PC-3 (cell line): ENCODE measurements around the gene DIAPH3. TPM values are rescaled to one million over a fixed set of nuclear protein-coding genes. Genes with fewer than 3 reads are reported as not detected.

Experiments used
- ATAC-seq: fragments of 200-7000 bp; cut with Tn5 transposase; 2 replicates; pipeline ENCODE4 v1.9.1; 2020; ENCODE audit warnings: mild to moderate bottlenecking, moderate library complexity
- BruUV-seq: library from RNA; stranded (reverse); fragments of 400-500 nt; replicated peaks from 2 replicates; lab custom pipeline; 2021; lab: Mats Ljungman, UMichigan
- CTCF ChIA-PET: fragments of 300-600 bp; sonication (Branson Sonifier 250); formaldehyde crosslinking; loops from one replicate; lab custom pipeline; 2022; ENCODE audit warnings: antibody characterized with exemption; lab: Charles Lee
- POLR2A ChIA-PET: fragments of 300-600 bp; sonication (Branson Sonifier 250); formaldehyde crosslinking; loops from one replicate; lab custom pipeline; 2022; ENCODE audit warnings: antibody characterized with exemption; ENCODE audit not compliant: unreplicated experiment; lab: Charles Lee
- DNase-seq: peaks from one replicate; pipeline ENCODE4 v3.0.0-alpha.2; 2015
- H2AFZ ChIP-seq: fragments of 300-600 bp; sonication (generic); 2 replicates; pipeline ENCODE4 v1.6.0; 2016; ENCODE audit warnings: antibody characterized with exemption, low read length
- H3F3A ChIP-seq: fragments of 300-600 bp; sonication (generic); one replicate; pipeline ENCODE4 v1.6.0; 2017; ENCODE audit warnings: antibody characterized with exemption, low read length, control low read depth, mild to moderate bottlenecking; ENCODE audit not compliant: unreplicated experiment
- H3K27ac ChIP-seq: fragments of 300-600 bp; sonication (generic); 2 replicates; pipeline ENCODE4 v1.5.1; 2016; ENCODE audit warnings: mild to moderate bottlenecking, low read length
- H3K27me3 ChIP-seq: fragments of 300-600 bp; sonication (generic); 2 replicates; pipeline ENCODE4 v1.6.1; 2016; ENCODE audit warnings: low read length, mixed read lengths
- H3K36me3 ChIP-seq: fragments of 300-600 bp; sonication (generic); 2 replicates; pipeline ENCODE4 v1.6.1; 2016; ENCODE audit warnings: low read depth, mixed run types, low read length, mixed read lengths
- H3K4me1 ChIP-seq: fragments of 300-600 bp; sonication (generic); 2 replicates; pipeline ENCODE4 v1.5.1; 2016; ENCODE audit warnings: low read length; ENCODE audit not compliant: insufficient read depth
- H3K4me2 ChIP-seq: fragments of 300-600 bp; sonication (generic); 2 replicates; pipeline ENCODE4 v1.6.0; 2016; ENCODE audit warnings: low read length
- H3K4me3 ChIP-seq: fragments of 300-600 bp; sonication (generic); 2 replicates; pipeline ENCODE4 v1.5.1; 2016; ENCODE audit warnings: mild to moderate bottlenecking, low read length, mixed read lengths
- H3K79me2 ChIP-seq: fragments of 300-600 bp; sonication (generic); 2 replicates; pipeline ENCODE4 v1.6.1; 2017; ENCODE audit warnings: low read length, mixed read lengths
- H3K9ac ChIP-seq: fragments of 300-600 bp; sonication (generic); 2 replicates; pipeline ENCODE4 v1.6.0; 2016; ENCODE audit warnings: mild to moderate bottlenecking, low read length
- H3K9me2 ChIP-seq: fragments of 300-600 bp; sonication (generic); replicated peaks from 2 replicates; pipeline ENCODE4 v1.6.1; 2016; ENCODE audit warnings: mixed run types, low read length, mixed read lengths
- H3K9me3 ChIP-seq: fragments of 300-600 bp; sonication (generic); 2 replicates; pipeline ENCODE4 v1.6.1; 2016; ENCODE audit warnings: low read length, mixed read lengths
- H4K20me1 ChIP-seq: fragments of 300-600 bp; sonication (generic); 2 replicates; pipeline ENCODE4 v1.6.1; 2016; ENCODE audit warnings: low read length, mixed read lengths
- EZH2 ChIP-seq: fragments of 300-600 bp; sonication (generic); IDR thresholded peaks from one replicate; pipeline ENCODE4 v1.6.1; 2017; ENCODE audit warnings: antibody characterized with exemption, mild to moderate bottlenecking, low read length; ENCODE audit not compliant: unreplicated experiment
- EZH2phosphoT487 ChIP-seq: fragments of 300-600 bp; sonication (generic); IDR thresholded peaks from 2 replicates; pipeline ENCODE4 v1.6.1; 2018; ENCODE audit warnings: mild to moderate bottlenecking, antibody characterized with exemption, low read length, borderline replicate concordance
- intact Hi-C: fragments of 100-400 bp; cut with micrococcal nuclease; formaldehyde crosslinking; loops from 2 replicates; pipeline ENCODE4 v1.9.0; 2023
- total RNA-seq: library from RNA; depleted of rRNA; stranded (reverse); fragments of >200 nt; gene quantifications from 2 replicates; pipeline ENCODE4 v1.2.3, GENCODE V29; 2014
- TF ChIP-seq, protein P1 (sequence below): fragments of 300-600 bp; sonication (generic); conservative IDR thresholded peaks from 2 replicates; pipeline ENCODE4 v1.5.1; 2017; ENCODE audit warnings: antibody characterized with exemption, low read depth, mild to moderate bottlenecking, low read length

Gene DIAPH3
- total RNA-seq, 1 experiment from 2014 or later, result 7.6 TPM

DNA sequence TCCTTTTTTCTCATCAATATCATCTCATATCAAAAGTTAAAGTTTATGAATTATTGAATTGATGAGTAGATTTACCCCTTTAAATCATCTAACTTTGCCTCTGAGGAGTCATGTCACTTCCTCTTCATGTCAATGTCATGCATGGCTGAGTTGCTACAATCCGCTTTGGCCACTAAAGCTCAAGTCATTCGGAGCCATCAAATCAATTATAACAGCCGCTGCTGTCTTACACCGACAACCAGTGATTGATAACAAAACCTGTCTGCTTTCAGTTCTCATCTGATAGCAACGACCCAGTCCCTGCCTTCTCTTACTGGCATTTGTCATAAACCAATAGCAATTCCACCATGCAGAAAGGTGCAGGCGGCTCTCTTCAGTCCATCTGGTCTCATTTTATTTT is 429.3 kb downstream of the DIAPH3 start:
- CTCF ChIA-PET, result no interaction called here

GRCh38 chr13:59733744-59734143 is 430.0 kb downstream of the DIAPH3 start:
- no peak overlapping the region for H2AFZ ChIP-seq
- H3K36me3 ChIP-seq, result no peaks in the 10 kb centered on the region
- no peaks in the 10 kb centered on the region for H3K9me3 ChIP-seq
- no peak overlapping the region for H3K27ac ChIP-seq
- POLR2A ChIA-PET, result no interaction called here
- no peaks in the 10 kb centered on the region for H3F3A ChIP-seq
- intact Hi-C loops, result no loop called here
- DNase-seq, result no peak
- CTCF ChIA-PET, result no interaction called here
- H3K9ac ChIP-seq, result no peak overlapping the region
- TF ChIP-seq, protein P1, sequence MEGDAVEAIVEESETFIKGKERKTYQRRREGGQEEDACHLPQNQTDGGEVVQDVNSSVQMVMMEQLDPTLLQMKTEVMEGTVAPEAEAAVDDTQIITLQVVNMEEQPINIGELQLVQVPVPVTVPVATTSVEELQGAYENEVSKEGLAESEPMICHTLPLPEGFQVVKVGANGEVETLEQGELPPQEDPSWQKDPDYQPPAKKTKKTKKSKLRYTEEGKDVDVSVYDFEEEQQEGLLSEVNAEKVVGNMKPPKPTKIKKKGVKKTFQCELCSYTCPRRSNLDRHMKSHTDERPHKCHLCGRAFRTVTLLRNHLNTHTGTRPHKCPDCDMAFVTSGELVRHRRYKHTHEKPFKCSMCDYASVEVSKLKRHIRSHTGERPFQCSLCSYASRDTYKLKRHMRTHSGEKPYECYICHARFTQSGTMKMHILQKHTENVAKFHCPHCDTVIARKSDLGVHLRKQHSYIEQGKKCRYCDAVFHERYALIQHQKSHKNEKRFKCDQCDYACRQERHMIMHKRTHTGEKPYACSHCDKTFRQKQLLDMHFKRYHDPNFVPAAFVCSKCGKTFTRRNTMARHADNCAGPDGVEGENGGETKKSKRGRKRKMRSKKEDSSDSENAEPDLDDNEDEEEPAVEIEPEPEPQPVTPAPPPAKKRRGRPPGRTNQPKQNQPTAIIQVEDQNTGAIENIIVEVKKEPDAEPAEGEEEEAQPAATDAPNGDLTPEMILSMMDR, result no peak
- TF ChIP-seq EZH2 (no peak), EZH2phosphoT487 (no peak)
- H3K9me2 ChIP-seq, result no peaks in the 10 kb centered on the region
- ATAC-seq, result no peak
- no peaks in the 10 kb centered on the region for H4K20me1 ChIP-seq
- H3K4me2 ChIP-seq, result no peak overlapping the region
- H3K4me3 ChIP-seq, result no peak overlapping the region
- H3K79me2 ChIP-seq, result no peaks in the 10 kb centered on the region
- no peaks in the 10 kb centered on the region for H3K4me1 ChIP-seq
- H3K27me3 ChIP-seq, result no peaks in the 10 kb centered on the region
- no TSS peak for BruUV-seq

More for the DNA sequence above, 429.3 kb downstream of the DIAPH3 start:
- Histone ChIP-seq H3F3A (no peaks in the 10 kb centered on the region), H2AFZ (no peak overlapping the region), H3K27me3 (no peaks in the 10 kb centered on the region), H3K4me1 (no peaks in the 10 kb centered on the region), H4K20me1 (no peaks in the 10 kb centered on the region), H3K4me2 (no peak overlapping the region), H3K9ac (no peak overlapping the region), H3K27ac (no peak overlapping the region), H3K4me3 (no peak overlapping the region), H3K9me2 (no peaks in the 10 kb centered on the region), H3K9me3 (no peaks in the 10 kb centered on the region), H3K36me3 (no peaks in the 10 kb centered on the region), H3K79me2 (no peaks in the 10 kb centered on the region)
- intact Hi-C loops, result no loop called here
- BruUV-seq, result no TSS peak
- TF ChIP-seq EZH2phosphoT487, result no peak
- TF ChIP-seq, protein P1, result no peak
- TF ChIP-seq EZH2, result no peak
- no peak for DNase-seq
- POLR2A ChIA-PET, result no interaction called here
- ATAC-seq, result no peak

DNA sequence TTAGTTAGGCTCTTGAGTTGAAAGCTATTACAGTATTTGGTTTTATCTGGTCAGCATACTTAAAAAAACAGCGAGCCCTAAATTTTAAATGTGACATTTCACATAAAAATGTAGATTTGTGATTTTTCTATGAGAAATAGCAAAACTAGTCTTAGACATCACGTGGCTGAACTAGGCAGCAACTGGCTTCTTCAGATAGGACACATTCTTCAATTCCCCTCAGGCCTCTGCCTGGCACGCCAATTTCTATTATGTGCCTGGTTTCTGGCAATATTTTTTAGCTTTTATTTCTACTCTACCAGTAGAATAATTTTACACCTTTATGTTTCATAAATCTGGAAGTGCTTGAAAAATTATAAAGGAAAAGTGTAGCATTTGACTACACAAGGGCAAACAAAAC is 433.7 kb downstream of the DIAPH3 start:
- Histone ChIP-seq H3K4me2 (no peak overlapping the region), H3K9ac (no peak overlapping the region), H3K27me3 (no peaks in the 10 kb centered on the region), H3K27ac (no peak overlapping the region), H4K20me1 (no peaks in the 10 kb centered on the region), H3K9me3 (no peaks in the 10 kb centered on the region), H3K36me3 (no peaks in the 10 kb centered on the region), H3K79me2 (no peaks in the 10 kb centered on the region), H2AFZ (no peak overlapping the region), H3F3A (no peaks in the 10 kb centered on the region), H3K4me1 (no peaks in the 10 kb centered on the region), H3K9me2 (no peaks in the 10 kb centered on the region), H3K4me3 (no peak overlapping the region)
- ChIA-PET POLR2A (no interaction called here), CTCF (no interaction called here)
- no TSS peak for BruUV-seq
- intact Hi-C loops, result no loop called here
- DNase-seq, result no peak
- ATAC-seq, result no peak
- TF ChIP-seq, protein P1, result no peak
- no peak for TF ChIP-seq EZH2phosphoT487
- TF ChIP-seq EZH2, result no peak
